Kidney (tissue), 14 donors: Measurements from ENCODE around the gene OR2L8. TPM values are rescaled to one million over a fixed set of nuclear protein-coding genes. Genes with fewer than 3 reads are reported as not detected.

Source experiments
- DNase-seq, 5 donors: peaks; one replicate each; pipeline ENCODE4 v3.0.0-alpha.2; 2013 to 2020
- FAIRE-seq: peaks from 2 replicates; lab custom pipeline; 2012; peaks lifted over from hg19 to GRCh38; lab: Jason Lieb, UNC
- H3K27ac ChIP-seq, 2 donors: one replicate each; pipeline ENCODE4 v1.7.0; 2013; ENCODE audit warnings: low read depth in 2 of 2, low read length in 2 of 2, inconsistent platforms in 1 of 2
- H3K27me3 ChIP-seq: one replicate; pipeline ENCODE4 v1.7.1; 2013; ENCODE audit warnings: low read length, inconsistent platforms; ENCODE audit not compliant: control insufficient read depth, insufficient read depth
- H3K36me3 ChIP-seq, 3 donors: one replicate each; pipeline versions ENCODE4 v1.7.0 to v1.7.1; 2013; ENCODE audit warnings: low read length in 3 of 3, control low read depth in 1 of 3, inconsistent platforms in 1 of 3; ENCODE audit not compliant: insufficient read depth in 3 of 3, control insufficient read depth in 2 of 3
- H3K4me1 ChIP-seq, 3 donors: one replicate each; pipeline versions ENCODE4 v1.7.0 to v1.7.1; 2013; ENCODE audit warnings: low read length in 3 of 3, inconsistent platforms in 1 of 3, low read depth in 1 of 3; ENCODE audit not compliant: control insufficient read depth in 2 of 3, insufficient read depth in 2 of 3
- H3K4me3 ChIP-seq, 3 donors: one replicate each; pipeline versions ENCODE4 v1.7.0 to v1.8.1; 2013; ENCODE audit warnings: low read length in 3 of 3, control low read depth in 1 of 3, inconsistent platforms in 1 of 3
- H3K9ac ChIP-seq, 3 donors: one replicate each; pipeline versions ENCODE4 v1.7.0 to v1.7.1; 2013; ENCODE audit warnings: low read length in 3 of 3, control low read depth in 1 of 3, inconsistent platforms in 1 of 3
- H3K9me3 ChIP-seq, 3 donors: one replicate each; pipeline versions ENCODE4 v1.7.0 to v1.7.1; 2013; ENCODE audit warnings: low read length in 3 of 3, control low read depth in 1 of 3, inconsistent platforms in 1 of 3; ENCODE audit not compliant: control insufficient read depth in 2 of 3, insufficient read depth in 1 of 3
- intact Hi-C: fragments of 100-400 bp; cut with DNase I; formaldehyde crosslinking; loops from one replicate; pipeline ENCODE4 v1.11.1; 2022
- polyA plus RNA-seq: library from polyadenylated mRNA; stranded (reverse); fragments of 350-450 nt; fragmentation: Illumina TruSeq; extraction: RNeasy Lipid Tissue Mini Kit (QIAGEN cat#74804); gene quantifications from one replicate; pipeline ENCODE4 v1.2.3, GENCODE V29; 2014; ENCODE audit warnings: low read depth, low replicate concordance; ENCODE audit not compliant: insufficient read depth
- total RNA-seq: library from RNA; stranded (reverse); fragmentation: NEBNext Ultra II Directional; extraction: Animal tissue kit (Norgen Biotek cat#: 25700); gene quantifications from one replicate; pipeline ENCODE4 v1.2.1, GENCODE V29; 2021
- TF ChIP-seq, protein P1 (sequence below): IDR thresholded peaks from 3 replicates; pipeline ENCODE4 v1.5.1; 2012; ENCODE audit warnings: mild to moderate bottlenecking, moderate library complexity, borderline replicate concordance; ENCODE audit not compliant: insufficient read depth; ENCODE audit errors: extremely low read depth
- donor health status: control.
- donor health status: control.
- donor health status: control.
- donor health status: control.
- donor health status: control.
- donor health status: DM: yes; HTN: yes; CAD: no.
- donor health status: Normal renal cell carcinoma (clear cell type).

OR2L8 gene
- total and polyA plus RNA-seq, 2 donors from 2014 or later, result not detected

DNA sequence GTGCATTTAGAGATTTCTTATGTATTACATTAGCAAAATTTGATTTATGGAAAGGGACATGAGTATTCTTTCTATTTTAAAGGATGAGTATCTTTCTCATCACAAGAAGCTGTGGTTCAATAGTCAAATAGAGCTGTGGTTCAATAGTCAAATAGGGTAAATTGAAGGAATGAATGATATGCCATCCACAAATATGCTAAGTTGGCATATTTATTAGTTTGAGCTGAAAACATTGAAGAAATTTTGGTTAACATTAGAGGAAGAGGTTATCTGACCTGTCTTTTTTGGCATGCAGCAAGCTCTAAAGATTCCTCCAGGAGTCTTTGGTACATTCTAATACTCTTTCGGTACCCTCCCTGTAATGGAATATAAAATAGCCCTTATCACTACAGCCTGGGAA, 4.8 kb downstream of the OR2L8 start:
- H3K36me3 ChIP-seq, result no peaks in the 10 kb centered on the region
- DNase-seq (no peak), FAIRE-seq (no peak)
- H3K4me1 ChIP-seq, result no peaks in the 10 kb centered on the region
- H3K27me3 ChIP-seq, result no peaks in the 10 kb centered on the region
- no peak overlapping the region for H3K27ac ChIP-seq
- no peaks in the 10 kb centered on the region for H3K9me3 ChIP-seq
- H3K9ac ChIP-seq, result no peak overlapping the region
- intact Hi-C loops, result no loop called here
- H3K4me3 ChIP-seq, result no peak overlapping the region
- TF ChIP-seq, protein P1, sequence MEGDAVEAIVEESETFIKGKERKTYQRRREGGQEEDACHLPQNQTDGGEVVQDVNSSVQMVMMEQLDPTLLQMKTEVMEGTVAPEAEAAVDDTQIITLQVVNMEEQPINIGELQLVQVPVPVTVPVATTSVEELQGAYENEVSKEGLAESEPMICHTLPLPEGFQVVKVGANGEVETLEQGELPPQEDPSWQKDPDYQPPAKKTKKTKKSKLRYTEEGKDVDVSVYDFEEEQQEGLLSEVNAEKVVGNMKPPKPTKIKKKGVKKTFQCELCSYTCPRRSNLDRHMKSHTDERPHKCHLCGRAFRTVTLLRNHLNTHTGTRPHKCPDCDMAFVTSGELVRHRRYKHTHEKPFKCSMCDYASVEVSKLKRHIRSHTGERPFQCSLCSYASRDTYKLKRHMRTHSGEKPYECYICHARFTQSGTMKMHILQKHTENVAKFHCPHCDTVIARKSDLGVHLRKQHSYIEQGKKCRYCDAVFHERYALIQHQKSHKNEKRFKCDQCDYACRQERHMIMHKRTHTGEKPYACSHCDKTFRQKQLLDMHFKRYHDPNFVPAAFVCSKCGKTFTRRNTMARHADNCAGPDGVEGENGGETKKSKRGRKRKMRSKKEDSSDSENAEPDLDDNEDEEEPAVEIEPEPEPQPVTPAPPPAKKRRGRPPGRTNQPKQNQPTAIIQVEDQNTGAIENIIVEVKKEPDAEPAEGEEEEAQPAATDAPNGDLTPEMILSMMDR, result no peak

DNA sequence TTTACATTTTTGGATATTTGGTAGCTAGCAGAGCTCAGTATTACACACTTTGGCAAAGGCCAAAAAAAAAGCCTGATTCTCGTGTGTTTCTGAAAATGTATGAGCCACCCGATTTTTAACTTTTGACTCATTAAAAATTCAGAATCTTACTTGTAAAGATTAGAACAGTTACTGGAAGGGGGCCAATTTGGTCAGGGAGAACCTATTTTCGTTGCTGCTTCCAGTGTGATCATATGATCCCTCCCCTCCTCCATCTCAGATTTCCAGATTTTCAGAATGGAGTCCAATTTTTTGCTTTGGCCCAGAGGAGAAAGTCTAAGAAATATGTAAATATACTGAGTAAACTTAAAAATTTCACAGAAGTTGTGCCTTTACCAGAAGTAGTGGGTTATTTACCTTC, 13.1 kb downstream of the OR2L8 start:
- no peaks in the 10 kb centered on the region for H3K4me1 ChIP-seq
- intact Hi-C loops, result no loop called here
- no peaks in the 10 kb centered on the region for H3K36me3 ChIP-seq
- no peak overlapping the region for H3K27ac ChIP-seq
- H3K9ac ChIP-seq, result no peak overlapping the region
- TF ChIP-seq, protein P1, result no peak
- H3K9me3 ChIP-seq, result no peaks in the 10 kb centered on the region
- FAIRE-seq (no peak), DNase-seq (no peak)
- no peaks in the 10 kb centered on the region for H3K27me3 ChIP-seq
- H3K4me3 ChIP-seq, result no peak overlapping the region

DNA sequence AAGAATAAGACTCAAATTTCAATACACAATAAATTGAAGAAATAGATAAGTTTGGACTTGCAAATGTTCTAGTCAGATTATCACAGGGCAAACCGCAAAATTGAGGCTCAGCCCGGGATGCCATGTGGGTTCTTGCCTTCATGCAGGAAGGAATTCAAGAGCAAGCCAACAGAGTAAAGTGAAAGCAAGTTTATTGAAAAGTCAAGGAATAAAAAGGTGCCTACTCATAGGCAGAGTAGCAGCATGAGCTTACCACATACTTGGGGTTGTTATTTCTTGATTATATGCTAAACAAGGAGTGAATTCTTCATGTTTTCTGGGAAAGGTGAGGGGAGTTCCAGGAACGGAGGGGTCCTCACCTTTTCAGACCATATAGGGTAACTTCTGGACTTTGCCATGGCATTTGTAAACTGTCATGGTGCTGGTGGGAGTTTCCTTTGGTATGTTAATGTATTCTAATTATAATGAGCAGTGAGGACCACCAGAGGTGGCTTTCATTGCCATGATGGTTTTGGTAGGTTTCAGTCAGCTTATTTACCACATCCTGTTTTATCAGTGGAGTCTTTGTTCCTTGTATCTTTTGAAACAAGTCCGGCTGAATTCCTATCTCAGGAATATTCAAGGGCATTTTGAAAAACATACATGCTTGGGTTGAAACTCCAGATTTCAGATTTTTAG, 14.4 kb downstream of the OR2L8 start:
- Histone ChIP-seq H3K9ac (no peak overlapping the region), H3K9me3 (no peaks in the 10 kb centered on the region), H3K36me3 (no peaks in the 10 kb centered on the region), H3K27ac (no peak overlapping the region), H3K27me3 (no peaks in the 10 kb centered on the region), H3K4me3 (no peak overlapping the region), H3K4me1 (no peaks in the 10 kb centered on the region)
- FAIRE-seq (no peak), DNase-seq (no peak)
- intact Hi-C loops, result no loop called here
- TF ChIP-seq, protein P1, result no peak

DNA sequence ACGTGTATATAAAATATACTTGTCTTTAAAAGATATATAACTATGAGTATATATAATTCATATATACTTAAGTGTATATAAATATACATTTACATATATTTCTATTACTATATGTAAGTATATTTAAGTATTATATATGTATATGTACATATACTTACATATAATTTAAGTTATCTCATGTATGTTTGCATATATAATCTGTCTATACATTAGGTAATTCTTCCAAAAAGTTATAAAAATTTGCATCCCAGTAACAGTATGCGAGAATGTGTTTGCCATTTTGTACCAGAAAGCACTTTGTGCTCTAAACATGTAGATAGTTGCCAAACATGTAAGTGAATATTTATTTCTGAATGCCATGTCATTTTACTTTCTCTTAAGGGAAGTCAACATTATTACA, 16.3 kb downstream of the OR2L8 start, which contains the start of gene OR2AK2:
Gene OR2AK2, plus strand, starts transcription at position 301 of the 400 bp plus-strand sequence. CDS start 144 bp downstream, outside the sequence.
- Histone ChIP-seq H3K27ac (no peak within 1 kb of the TSS), H3K4me1 (no peaks in the 10 kb centered on the region), H3K9ac (no peak within 1 kb of the TSS), H3K27me3 (no peaks in the 10 kb centered on the region), H3K9me3 (no peaks in the 10 kb centered on the region), H3K4me3 (no peak within 1 kb of the TSS), H3K36me3 (no peaks in the 10 kb centered on the region)
- intact Hi-C loops, result no loop called here
- FAIRE-seq, result no peak
- DNase-seq, result no peak
- TF ChIP-seq, protein P1, result no peak
